Peyer's patch (tissue), 4 donors: Measurements from ENCODE around the gene HKDC1.

Source experiments
- CTCF ChIP-seq, 6 experiments: fragments of 450-650 bp in 4 of 6; fragments of 200-600 bp in 2 of 6; sonication (generic) in 1 of 6; IDR thresholded peaks; one replicate each; pipeline ENCODE4 v1.5.1; 2017 to 2019; ENCODE audit warnings: antibody characterized with exemption in 6 of 6, mild to moderate bottlenecking in 3 of 6, moderate library complexity in 1 of 6
- POLR2A ChIP-seq, 2 donors: fragments of 450-650 bp; IDR thresholded peaks; one replicate each; pipeline ENCODE4 v1.5.1; 2017; ENCODE audit warnings: antibody characterized with exemption in 2 of 2, mild to moderate bottlenecking in 2 of 2, moderate library complexity in 2 of 2

GRCh38 chr10:69292459-69292858 is 72.3 kb downstream of the HKDC1 start:
- no peak for TF ChIP-seq CTCF (IDR thresholded peaks at IDR 0.05)
- no peak for TF ChIP-seq POLR2A (IDR thresholded peaks at IDR 0.05)
